MM.1S (cell line): ENCODE data around the gene ADIPOR2.

Experiments used
- DNase-seq: peaks from one replicate; pipeline ENCODE4 v3.0.0-alpha.2; 2015
- H2AFZ ChIP-seq: fragments of 300-600 bp; sonication (generic); 2 replicates; pipeline ENCODE4 v1.6.0; 2016; ENCODE audit warnings: antibody characterized with exemption, low read length
- H3F3A ChIP-seq: fragments of 300-600 bp; sonication (generic); 2 replicates; pipeline ENCODE4 v1.6.1; 2016; ENCODE audit warnings: mild to moderate bottlenecking, antibody characterized with exemption, low read length, moderate library complexity, mixed read lengths; ENCODE audit not compliant: insufficient read depth
- H3K27ac ChIP-seq: fragments of 300-600 bp; sonication (generic); 2 replicates; pipeline ENCODE4 v1.5.1; 2016; ENCODE audit warnings: mild to moderate bottlenecking, low read length
- H3K27me3 ChIP-seq: fragments of 300-600 bp; sonication (generic); replicated peaks from 2 replicates; pipeline ENCODE4 v1.6.0; 2016; ENCODE audit warnings: low read length; ENCODE audit not compliant: insufficient read depth
- H3K36me3 ChIP-seq: fragments of 300-600 bp; sonication (generic); replicated peaks from 2 replicates; pipeline ENCODE4 v1.6.1; 2016; ENCODE audit warnings: mild to moderate bottlenecking, low read length, mixed read lengths; ENCODE audit not compliant: insufficient read depth
- H3K4me1 ChIP-seq: fragments of 300-600 bp; sonication (generic); 2 replicates; pipeline ENCODE4 v1.6.1; 2016; ENCODE audit warnings: low read length, mixed read lengths
- H3K4me2 ChIP-seq: fragments of 300-600 bp; sonication (generic); 2 replicates; pipeline ENCODE4 v1.6.0; 2016; ENCODE audit warnings: low read depth, low read length
- H3K4me3 ChIP-seq: fragments of 300-600 bp; sonication (generic); 2 replicates; pipeline ENCODE4 v1.5.1; 2016; ENCODE audit warnings: low read length, mixed read lengths
- H3K79me2 ChIP-seq: fragments of 300-600 bp; sonication (generic); 2 replicates; pipeline ENCODE4 v1.6.1; 2016; ENCODE audit warnings: mixed run types, low read length, mixed read lengths
- H3K9ac ChIP-seq: fragments of 300-600 bp; sonication (generic); 2 replicates; pipeline ENCODE4 v1.6.1; 2016; ENCODE audit warnings: low read length, mixed read lengths
- H3K9me2 ChIP-seq: fragments of 300-600 bp; sonication (generic); replicated peaks from 2 replicates; pipeline ENCODE4 v1.6.1; 2016; ENCODE audit warnings: mild to moderate bottlenecking, low read length, mixed read lengths; ENCODE audit not compliant: insufficient read depth
- H3K9me3 ChIP-seq: fragments of 300-600 bp; sonication (generic); replicated peaks from 2 replicates; pipeline ENCODE4 v1.6.1; 2016; ENCODE audit warnings: mild to moderate bottlenecking, low read length, mixed read lengths; ENCODE audit not compliant: insufficient read depth
- H4K20me1 ChIP-seq: fragments of 300-600 bp; sonication (generic); 2 replicates; pipeline ENCODE4 v1.6.1; 2016; ENCODE audit warnings: mild to moderate bottlenecking, low read length, moderate library complexity, mixed read lengths; ENCODE audit not compliant: insufficient read depth
- EZH2 ChIP-seq: fragments of 300-600 bp; sonication (generic); optimal IDR thresholded peaks from 2 replicates; pipeline ENCODE3; 2017; ENCODE audit warnings: low read depth, mild to moderate bottlenecking, antibody characterized with exemption, low read length, mixed read lengths
- EZH2phosphoT487 ChIP-seq: fragments of 300-600 bp; sonication (generic); IDR thresholded peaks from 2 replicates; pipeline ENCODE4 v1.6.1; 2018; ENCODE audit warnings: antibody characterized with exemption, low read length
- TF ChIP-seq, protein P1 (sequence below): fragments of 300-600 bp; sonication (generic); IDR thresholded peaks from 2 replicates; pipeline ENCODE4 v1.5.1; 2016; ENCODE audit warnings: antibody characterized with exemption, low read length, mixed read lengths

The ADIPOR2 gene

DNA sequence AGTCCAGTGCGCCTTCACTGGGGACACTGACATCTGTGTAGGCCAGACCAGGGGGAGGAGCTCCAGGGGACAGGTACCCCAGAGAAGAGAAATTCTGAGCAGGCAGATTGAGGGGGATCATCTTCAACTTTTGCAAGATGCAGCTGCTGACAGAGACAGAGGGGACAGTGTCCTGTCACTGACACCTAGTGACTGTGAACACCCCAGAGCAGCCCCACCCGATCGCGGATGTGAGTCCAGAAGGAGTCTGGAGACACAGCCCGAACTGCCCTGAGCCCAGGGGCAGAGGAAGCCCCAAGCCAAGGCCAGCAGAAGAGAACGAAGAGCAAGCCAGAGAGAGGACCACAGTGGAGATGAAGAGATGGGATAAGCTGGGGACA, 107.8 kb downstream of the ADIPOR2 start:
- Histone ChIP-seq H3F3A (no peaks in the 10 kb centered on the region), H3K9me3 (no peaks in the 10 kb centered on the region), H2AFZ (no peak overlapping the region), H3K36me3 (no peaks in the 10 kb centered on the region), H3K9ac (no peak overlapping the region), H3K79me2 (no peaks in the 10 kb centered on the region), H3K9me2 (no peaks in the 10 kb centered on the region), H3K4me3 (no peak overlapping the region), H3K27me3 (peaks cover 4% of the 10 kb centered on the region; the same call in 1 of the 2 replicates), H3K27ac (no peak overlapping the region), H3K4me2 (no peak overlapping the region), H3K4me1 (no peaks in the 10 kb centered on the region), H4K20me1 (no peaks in the 10 kb centered on the region)
- no peak for DNase-seq
- TF ChIP-seq, protein P1, sequence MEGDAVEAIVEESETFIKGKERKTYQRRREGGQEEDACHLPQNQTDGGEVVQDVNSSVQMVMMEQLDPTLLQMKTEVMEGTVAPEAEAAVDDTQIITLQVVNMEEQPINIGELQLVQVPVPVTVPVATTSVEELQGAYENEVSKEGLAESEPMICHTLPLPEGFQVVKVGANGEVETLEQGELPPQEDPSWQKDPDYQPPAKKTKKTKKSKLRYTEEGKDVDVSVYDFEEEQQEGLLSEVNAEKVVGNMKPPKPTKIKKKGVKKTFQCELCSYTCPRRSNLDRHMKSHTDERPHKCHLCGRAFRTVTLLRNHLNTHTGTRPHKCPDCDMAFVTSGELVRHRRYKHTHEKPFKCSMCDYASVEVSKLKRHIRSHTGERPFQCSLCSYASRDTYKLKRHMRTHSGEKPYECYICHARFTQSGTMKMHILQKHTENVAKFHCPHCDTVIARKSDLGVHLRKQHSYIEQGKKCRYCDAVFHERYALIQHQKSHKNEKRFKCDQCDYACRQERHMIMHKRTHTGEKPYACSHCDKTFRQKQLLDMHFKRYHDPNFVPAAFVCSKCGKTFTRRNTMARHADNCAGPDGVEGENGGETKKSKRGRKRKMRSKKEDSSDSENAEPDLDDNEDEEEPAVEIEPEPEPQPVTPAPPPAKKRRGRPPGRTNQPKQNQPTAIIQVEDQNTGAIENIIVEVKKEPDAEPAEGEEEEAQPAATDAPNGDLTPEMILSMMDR: no peak
- TF ChIP-seq EZH2 (no peak), EZH2phosphoT487 (no peak)

DNA sequence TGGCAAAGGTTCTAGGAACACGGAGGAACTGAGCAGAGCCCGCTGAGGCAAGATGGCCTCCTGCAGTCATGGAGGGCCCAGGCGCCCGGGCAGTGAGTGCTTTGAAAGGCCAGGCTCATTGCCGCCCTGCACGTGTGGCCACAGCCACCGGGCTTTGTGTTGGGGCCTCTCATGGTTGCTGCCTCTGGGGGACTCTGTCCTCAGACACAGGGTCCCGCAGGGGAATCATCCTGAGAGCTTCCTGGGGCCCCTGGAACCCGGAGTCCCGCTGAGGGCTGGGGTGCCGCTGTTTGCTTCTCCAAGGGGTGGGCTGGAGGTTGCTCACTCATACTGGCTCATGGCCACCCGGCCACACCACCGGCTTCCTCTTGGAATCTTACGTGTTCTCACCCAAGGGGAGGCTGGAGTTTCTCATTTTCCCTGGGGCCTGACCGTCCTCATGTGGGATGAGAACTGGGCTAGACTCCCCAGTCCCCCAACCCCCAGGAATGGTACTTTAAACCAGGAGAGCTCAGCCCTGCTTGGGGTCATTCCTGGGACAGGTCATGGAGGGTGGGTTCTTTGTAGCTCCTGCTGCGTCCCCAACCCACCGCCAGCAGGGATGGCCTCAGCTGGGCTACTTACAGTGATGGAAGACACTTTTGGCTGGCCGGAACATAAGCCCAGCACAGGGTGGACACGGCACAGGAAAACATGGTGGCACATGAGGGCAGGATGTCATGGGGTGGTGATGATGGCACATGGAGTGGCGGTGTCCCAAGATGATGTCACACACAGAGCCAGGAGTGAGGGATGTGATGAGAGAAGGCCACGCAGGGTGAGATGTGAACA, 108.4 kb downstream of the ADIPOR2 start:
- peaks cover 4% of the 10 kb centered on the region; the same call in 1 of the 2 replicates for H3K27me3 ChIP-seq
- no peaks in the 10 kb centered on the region for H3K36me3 ChIP-seq
- no peak overlapping the region for H3K9ac ChIP-seq
- no peaks in the 10 kb centered on the region for H3K79me2 ChIP-seq
- H3K4me2 ChIP-seq: no peak overlapping the region
- DNase-seq: no peak
- no peaks in the 10 kb centered on the region for H3K9me3 ChIP-seq
- H3K4me1 ChIP-seq: no peaks in the 10 kb centered on the region
- H3F3A ChIP-seq: no peaks in the 10 kb centered on the region
- TF ChIP-seq, protein P1: no peak
- TF ChIP-seq EZH2phosphoT487 (no peak), EZH2 (no peak)
- H3K4me3 ChIP-seq: no peak overlapping the region
- H2AFZ ChIP-seq: no peak overlapping the region
- no peaks in the 10 kb centered on the region for H3K9me2 ChIP-seq
- H4K20me1 ChIP-seq: no peaks in the 10 kb centered on the region
- H3K27ac ChIP-seq: no peak overlapping the region

DNA sequence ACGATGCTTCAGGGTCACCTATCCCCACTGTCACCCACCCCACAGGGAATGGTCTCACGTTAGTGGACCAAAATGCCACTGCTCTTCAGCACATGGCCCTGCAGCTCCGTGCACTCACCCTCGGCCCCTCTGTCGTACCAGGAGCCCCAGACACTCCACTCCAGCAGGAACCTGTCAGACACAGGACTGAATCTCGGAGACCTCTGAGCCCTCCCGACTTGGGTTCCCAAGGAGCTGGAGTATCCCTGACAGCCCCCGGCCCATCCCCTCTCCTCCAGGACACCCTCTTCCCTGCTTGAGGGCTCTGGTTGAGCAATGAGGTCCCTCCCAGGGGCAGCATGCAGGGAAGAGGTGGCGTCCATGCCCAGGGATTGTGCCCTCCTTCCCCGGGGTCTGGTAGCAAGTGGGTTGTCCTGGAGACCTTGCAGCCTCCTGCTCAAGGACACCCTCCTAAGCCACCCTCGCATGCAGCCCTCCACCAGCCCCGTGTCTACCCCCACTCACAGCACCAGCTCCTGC, 109.1 kb downstream of the ADIPOR2 start:
- no peaks in the 10 kb centered on the region for H4K20me1 ChIP-seq
- no peak overlapping the region for H2AFZ ChIP-seq
- no peak overlapping the region for H3K4me2 ChIP-seq
- H3K4me1 ChIP-seq: peaks cover 5% of the 10 kb centered on the region
- H3F3A ChIP-seq: no peaks in the 10 kb centered on the region
- no peak overlapping the region for H3K9ac ChIP-seq
- peaks cover 4% of the 10 kb centered on the region; the same call in 1 of the 2 replicates for H3K27me3 ChIP-seq
- H3K27ac ChIP-seq: no peak overlapping the region
- DNase-seq: no peak
- H3K9me3 ChIP-seq: no peaks in the 10 kb centered on the region
- no peaks in the 10 kb centered on the region for H3K36me3 ChIP-seq
- TF ChIP-seq EZH2phosphoT487 (no peak), EZH2 (no peak)
- TF ChIP-seq, protein P1: no peak
- H3K79me2 ChIP-seq: no peaks in the 10 kb centered on the region
- no peaks in the 10 kb centered on the region for H3K9me2 ChIP-seq
- H3K4me3 ChIP-seq: no peak overlapping the region
